ENCODE results near the gene ANKRD11.
"Not testable (repeated sequence)": the region's sequence is repeated elsewhere in the genome, so short reads cannot be mapped to it uniquely, and the experiment has no call there.

The ANKRD11 gene

GRCh38 chr16:89363621-89364393 lies 126.6 kb downstream of the ANKRD11 start:
- DNase-seq (ENCODE audit: low read depth) = peak; percentile 19

- not testable (repeated sequence) for DNase-seq (ENCODE audit: low read depth)
Observed at GRCh38 chr16:89362540-89363223, 127.7 kb downstream of the ANKRD11 start.

- DNase-seq (ENCODE audit: low read depth) = no peak
Observed at GRCh38 chr16:89361751-89362539, 128.4 kb downstream of the ANKRD11 start.

- peak; percentile 59 for DNase-seq (ENCODE audit: low read depth)
Observed at GRCh38 chr16:89360760-89361435, 129.5 kb downstream of the ANKRD11 start.

GRCh38 chr16:89359264-89360147 lies 130.9 kb downstream of the ANKRD11 start:
- DNase-seq (ENCODE audit: low read depth) = no peak

- DNase-seq (ENCODE audit: low read depth) = no peak
Observed at GRCh38 chr16:89358030-89359005, 132.0 kb downstream of the ANKRD11 start.

- no peak for DNase-seq (ENCODE audit: low read depth)
Observed at GRCh38 chr16:89357055-89357816, 133.1 kb downstream of the ANKRD11 start.

- no peak for DNase-seq (ENCODE audit: low read depth)
Observed at GRCh38 chr16:89355686-89356085, 134.7 kb downstream of the ANKRD11 start.

- no peak for DNase-seq (ENCODE audit: low read depth)
Observed at GRCh38 chr16:89355007-89355406, 135.4 kb downstream of the ANKRD11 start.

- DNase-seq (ENCODE audit: low read depth) = no peak
Observed at GRCh38 chr16:89354325-89354724, 136.0 kb downstream of the ANKRD11 start.

GRCh38 chr16:89352091-89352681 lies 138.2 kb downstream of the ANKRD11 start:
- no peak for DNase-seq (ENCODE audit: low read depth)

GRCh38 chr16:89351645-89352044 lies 138.7 kb downstream of the ANKRD11 start:
- no peak for DNase-seq (ENCODE audit: low read depth)

GRCh38 chr16:89350701-89351380 lies 139.5 kb downstream of the ANKRD11 start:
- no peak for DNase-seq (ENCODE audit: low read depth)

GRCh38 chr16:89349947-89350633 lies 140.3 kb downstream of the ANKRD11 start:
- no peak for DNase-seq (ENCODE audit: low read depth)

GRCh38 chr16:89347807-89348206 lies 142.6 kb downstream of the ANKRD11 start:
- no peak for DNase-seq (ENCODE audit: low read depth)

GRCh38 chr16:89346869-89347268 lies 143.5 kb downstream of the ANKRD11 start:
- no peak for DNase-seq (ENCODE audit: low read depth)

GRCh38 chr16:89345642-89346150 lies 144.7 kb downstream of the ANKRD11 start:
- no peak for DNase-seq (ENCODE audit: low read depth)
